Activated B cell treated with CpG ODN at 0.5 μM for 24 hours (primary cell): ENCODE results near the gene SEC11A. TPM values are rescaled to one million over a fixed set of nuclear protein-coding genes. Genes with fewer than 3 reads are reported as not detected.
"Not testable (repeated sequence)": the region's sequence is repeated elsewhere in the genome, so short reads cannot be mapped to it uniquely, and the experiment has no call there.

Experiments
- ATAC-seq: fragments of 200-7000 bp; cut with Tn5 transposase; one replicate; pipeline ENCODE4 v1.10.0; 2021; ENCODE audit warnings: low read depth, mild to moderate bottlenecking, moderate library complexity
- CTCF ChIA-PET: fragments of 350-600 bp; sonication (Branson Sonifier 250); formaldehyde crosslinking; loops from one replicate; lab custom pipeline; 2021; ENCODE audit warnings: antibody characterized with exemption; lab: Charles Lee
- POLR2A ChIA-PET: fragments of 350-600 bp; sonication (Branson Sonifier 250); formaldehyde crosslinking; loops from one replicate; lab custom pipeline; 2021; ENCODE audit warnings: antibody characterized with exemption; lab: Charles Lee
- DNase-seq: peaks from one replicate; pipeline ENCODE4 v3.0.0; 2022
- H3K27ac Mint-ChIP-seq: one replicate; pipeline ENCODE4 v1.8.0; 2020; ENCODE audit warnings: mixed read lengths
- H3K27me3 Mint-ChIP-seq: one replicate; pipeline ENCODE4 v1.8.0; 2021; ENCODE audit warnings: mixed read lengths
- H3K36me3 Mint-ChIP-seq: one replicate; pipeline ENCODE4 v1.8.0; 2021; ENCODE audit warnings: low read depth, mixed read lengths
- H3K4me1 Mint-ChIP-seq: one replicate; pipeline ENCODE4 v1.8.0; 2021; ENCODE audit warnings: mixed read lengths
- H3K4me3 Mint-ChIP-seq: one replicate; pipeline ENCODE4 v1.8.0; 2020; ENCODE audit warnings: mild to moderate bottlenecking, mixed read lengths
- H3K9me3 Mint-ChIP-seq: one replicate; pipeline ENCODE4 v1.8.0; 2020; ENCODE audit warnings: mixed read lengths
- CTCF ChIP-seq: fragments of 200-600 bp; IDR thresholded peaks from one replicate; pipeline ENCODE4 v1.8.0; 2022; ENCODE audit warnings: antibody characterized with exemption, mild to moderate bottlenecking
- intact Hi-C: fragments of 100-400 bp; cut with micrococcal nuclease; formaldehyde crosslinking; loops from one replicate; pipeline ENCODE4 v1.15.1; 2024
- total RNA-seq: library from RNA; stranded (reverse); gene quantifications from 2 replicates; pipeline ENCODE4 v1.2.3, GENCODE V29; 2022

SEC11A gene
- total RNA-seq, 1 donor from 2014 or later: 68.9 TPM

GRCh38 chr15:84752700-84753099 is 36.8 kb upstream of the SEC11A start:
- ChIA-PET POLR2A (interaction anchor here (0.6 to 1.0 kb wide), 6 partner anchors 18 to 80 kb away, joined by 3 to 10 read pairs (median 4); partner anchors contain the start of gene SEC11A), CTCF (interaction anchor here (0.6 to 1.7 kb wide), 2 partner anchors 19 to 36 kb away, joined by 3 to 4 read pairs; partner anchors contain the start of gene SEC11A)
- peaks cover 21% of the 10 kb centered on the region for H3K36me3 Mint-ChIP-seq
- H3K27ac Mint-ChIP-seq: peak overlapping the region; percentile 6
- intact Hi-C loops: no loop called here
- DNase-seq (no peak), ATAC-seq (no peak)
- no peaks in the 10 kb centered on the region for H3K9me3 Mint-ChIP-seq
- peaks cover 73% of the 10 kb centered on the region for H3K4me1 Mint-ChIP-seq
- no peak for TF ChIP-seq CTCF
- H3K4me3 Mint-ChIP-seq: no peak overlapping the region
- H3K27me3 Mint-ChIP-seq: no peaks in the 10 kb centered on the region

GRCh38 chr15:84752195-84752594 is 36.3 kb upstream of the SEC11A start:
- H3K4me1 Mint-ChIP-seq: peaks cover 78% of the 10 kb centered on the region
- CTCF ChIA-PET: interaction anchor here (0.6 to 1.7 kb wide), 2 partner anchors 19 to 35 kb away, joined by 3 to 4 read pairs; partner anchors contain the start of gene SEC11A
- ATAC-seq (no peak), DNase-seq (no peak)
- H3K4me3 Mint-ChIP-seq: no peak overlapping the region
- peaks cover 25% of the 10 kb centered on the region for H3K36me3 Mint-ChIP-seq
- intact Hi-C loops: no loop called here
- POLR2A ChIA-PET: interaction anchor here (0.6 to 1.0 kb wide), 8 partner anchors 17 to 79 kb away, joined by 3 to 10 read pairs (median 3); partner anchors contain the start of gene SEC11A
- no peak for TF ChIP-seq CTCF
- H3K9me3 Mint-ChIP-seq: no peaks in the 10 kb centered on the region
- no peaks in the 10 kb centered on the region for H3K27me3 Mint-ChIP-seq
- H3K27ac Mint-ChIP-seq: peak overlapping the region; percentile 6

GRCh38 chr15:84751721-84752120 is 35.8 kb upstream of the SEC11A start:
- H3K9me3 Mint-ChIP-seq, DNase-seq, H3K27ac Mint-ChIP-seq, H3K27me3 Mint-ChIP-seq, H3K4me3 Mint-ChIP-seq, ATAC-seq: not testable (repeated sequence)
- peaks cover 79% of the 10 kb centered on the region for H3K4me1 Mint-ChIP-seq
- CTCF ChIA-PET: interaction anchor here (0.6 to 1.7 kb wide), 2 partner anchors 20 to 35 kb away, joined by 3 to 4 read pairs; partner anchors contain the start of gene SEC11A
- intact Hi-C loops: loop anchor here (2.0 kb wide), 1 partner anchor 153 kb away; no protein-coding TSS in a partner anchor
- POLR2A ChIA-PET: interaction anchor here (0.6 to 3.2 kb wide), 7 partner anchors 30 to 121 kb away, joined by 3 to 14 read pairs (median 3); partner anchors contain the start of genes NMB and SEC11A
- peaks cover 25% of the 10 kb centered on the region for H3K36me3 Mint-ChIP-seq

GRCh38 chr15:84750583-84751092 is 34.7 kb upstream of the SEC11A start:
- ATAC-seq (peak; percentile 38), DNase-seq (peak; percentile 26)
- CTCF ChIA-PET: interaction anchor here (1.2 to 2.5 kb wide), 3 partner anchors 16 to 29 kb away, joined by 3 to 9 read pairs (median 3); no protein-coding TSS in a partner anchor

More at GRCh38 chr15:84750583-84751092, 34.7 kb upstream of the SEC11A start:
- peaks cover 24% of the 10 kb centered on the region for H3K36me3 Mint-ChIP-seq
- POLR2A ChIA-PET: interaction anchor here (1.2 to 4.6 kb wide), 4 partner anchors 16 to 92 kb away, joined by 4 to 127 read pairs (median 32); partner anchors contain the start of genes NMB and SEC11A
- peaks cover 78% of the 10 kb centered on the region for H3K4me1 Mint-ChIP-seq
- H3K27me3 Mint-ChIP-seq: no peaks in the 10 kb centered on the region
- peak overlapping the region; percentile 84 for H3K27ac Mint-ChIP-seq
- H3K4me3 Mint-ChIP-seq: peak overlapping the region; percentile 97
- TF ChIP-seq CTCF: no peak
- H3K9me3 Mint-ChIP-seq: no peaks in the 10 kb centered on the region
- intact Hi-C loops: loop anchor here (2.0 kb wide), 1 partner anchor 152 kb away; no protein-coding TSS in a partner anchor
